SK-N-SH treated with all-trans-retinoic acid at 6 μM for 48 hours (cell line): ENCODE measurements around the gene OR1M1.

Experiments used
- ATAC-seq: fragments of 200-7000 bp; cut with Tn5 transposase; 3 replicates; pipeline ENCODE4 v1.9.1; 2020; ENCODE audit warnings: mild to moderate bottlenecking, moderate library complexity
- ARNTL ChIP-seq: fragments of 450-650 bp; formaldehyde crosslinking; IDR thresholded peaks from 2 replicates; pipeline ENCODE4 v1.5.0; 2020; ENCODE audit warnings: low read depth, mild to moderate bottlenecking, moderate library complexity, borderline replicate concordance
- BACH2 ChIP-seq: fragments of 250-450 bp; sonication (Bioruptor Pico); IDR thresholded peaks from 2 replicates; pipeline ENCODE4 v1.9.0; 2021; ENCODE audit warnings: mild to moderate bottlenecking, borderline replicate concordance
- CSDC2 ChIP-seq: fragments of 250-450 bp; sonication (Bioruptor Pico); IDR thresholded peaks from 2 replicates; pipeline ENCODE4 v1.5.0; 2020; ENCODE audit warnings: mild to moderate bottlenecking, moderate library complexity
- ESRRG ChIP-seq: fragments of 250-450 bp; sonication (Bioruptor Pico); IDR thresholded peaks from 2 replicates; pipeline ENCODE4 v1.6.1; 2021; ENCODE audit warnings: mild to moderate bottlenecking
- GLIS3 ChIP-seq: fragments of 250-450 bp; sonication (Bioruptor Pico); IDR thresholded peaks from 2 replicates; pipeline ENCODE4 v1.5.0; 2020; ENCODE audit warnings: mild to moderate bottlenecking, moderate library complexity
- ISL1 ChIP-seq: fragments of 250-450 bp; sonication (Bioruptor Pico); IDR thresholded peaks from 2 replicates; pipeline ENCODE4 v2.1.2; 2022; ENCODE audit warnings: mild to moderate bottlenecking, moderate library complexity
- OSR1 ChIP-seq: fragments of 250-450 bp; sonication (Bioruptor Pico); IDR thresholded peaks from 2 replicates; pipeline ENCODE4 v1.8.0; 2022; ENCODE audit warnings: moderate library complexity, mild to moderate bottlenecking, inconsistent platforms
- PATZ1 ChIP-seq: fragments of 250-450 bp; sonication (Bioruptor Pico); IDR thresholded peaks from 2 replicates; pipeline ENCODE4 v1.8.0; 2020; ENCODE audit warnings: mild to moderate bottlenecking, moderate library complexity, borderline replicate concordance
- POU6F1 ChIP-seq: fragments of 250-450 bp; sonication (Bioruptor Pico); IDR thresholded peaks from 2 replicates; pipeline ENCODE4 v1.8.0; 2021; ENCODE audit warnings: low read depth, mild to moderate bottlenecking, moderate library complexity, borderline replicate concordance
- PPARA ChIP-seq: fragments of 250-450 bp; sonication (Bioruptor Pico); IDR thresholded peaks from 2 replicates; pipeline ENCODE4 v1.5.0; 2020; ENCODE audit warnings: mild to moderate bottlenecking, borderline replicate concordance
- RARB ChIP-seq: fragments of 250-450 bp; sonication (Bioruptor Pico); IDR thresholded peaks from 2 replicates; pipeline ENCODE4 v1.8.0; 2021; ENCODE audit warnings: mild to moderate bottlenecking, moderate library complexity
- TCF4 ChIP-seq: fragments of 250-450 bp; sonication (Bioruptor Pico); IDR thresholded peaks from 2 replicates; pipeline ENCODE4 v1.8.0; 2021; ENCODE audit warnings: mild to moderate bottlenecking, moderate library complexity, borderline replicate concordance
- TSHZ2 ChIP-seq: fragments of 250-450 bp; sonication (Bioruptor Pico); IDR thresholded peaks from 2 replicates; pipeline ENCODE4 v1.5.0; 2020; ENCODE audit warnings: mild to moderate bottlenecking, moderate library complexity
- ZC3H10 ChIP-seq: fragments of 250-450 bp; sonication (Bioruptor Pico); IDR thresholded peaks from 2 replicates; pipeline ENCODE4 v1.5.1; 2021; ENCODE audit warnings: mild to moderate bottlenecking, moderate library complexity
- ZFP3 ChIP-seq: fragments of 250-450 bp; sonication (Bioruptor Pico); IDR thresholded peaks from 2 replicates; pipeline ENCODE4 v1.5.0; 2020; ENCODE audit warnings: mild to moderate bottlenecking, moderate library complexity
- ZFP30 ChIP-seq: fragments of 450-650 bp; formaldehyde crosslinking; IDR thresholded peaks from 2 replicates; pipeline ENCODE4 v1.5.0; 2022; ENCODE audit warnings: mild to moderate bottlenecking, moderate library complexity
- ZNF565 ChIP-seq: fragments of 450-650 bp; formaldehyde crosslinking; conservative IDR thresholded peaks from 2 replicates; pipeline ENCODE4 v1.5.0; 2020; ENCODE audit warnings: low read depth, mild to moderate bottlenecking, moderate library complexity
- ZNF70 ChIP-seq: fragments of 450-650 bp; formaldehyde crosslinking; IDR thresholded peaks from 2 replicates; pipeline ENCODE4 v1.5.0; 2020; ENCODE audit warnings: mild to moderate bottlenecking, moderate library complexity
- ZNF8 ChIP-seq: fragments of 450-650 bp; formaldehyde crosslinking; IDR thresholded peaks from 2 replicates; pipeline ENCODE4 v1.5.0; 2020; ENCODE audit warnings: mild to moderate bottlenecking, moderate library complexity

OR1M1 gene

GRCh38 chr19:9109959-9110358 is 23.1 kb downstream of the OR1M1 start:
- no peak for ATAC-seq
- no peak for TF ChIP-seq ZNF70
- TF ChIP-seq ISL1 (CRISPR knock-in tag): no peak
- TF ChIP-seq TSHZ2 (CRISPR knock-in tag): no peak
- no peak for TF ChIP-seq ZNF8
- TF ChIP-seq RARB (CRISPR knock-in tag): no peak
- no peak for TF ChIP-seq TCF4 (CRISPR knock-in tag)
- no peak for TF ChIP-seq CSDC2 (CRISPR knock-in tag)
- TF ChIP-seq GLIS3: no peak

- ATAC-seq: no peak
- TF ChIP-seq PATZ1 (no peak), ZFP3 (CRISPR knock-in tag) (no peak), ZNF8 (no peak), BACH2 (CRISPR knock-in tag) (no peak), ISL1 (CRISPR knock-in tag) (no peak), TSHZ2 (CRISPR knock-in tag) (no peak), CSDC2 (CRISPR knock-in tag) (no peak), ZFP30 (CRISPR knock-in tag) (no peak), ESRRG (CRISPR knock-in tag) (no peak), POU6F1 (CRISPR knock-in tag) (no peak)
Observed at GRCh38 chr19:9115307-9115813, 28.5 kb downstream of the OR1M1 start, which contains the start of gene OR7G1. TSS of gene OR7G1 (minus strand) at chr19:9115763. CDS start at chr19:9115763, 0 bp downstream.

GRCh38 chr19:9116547-9116946 is 29.7 kb downstream of the OR1M1 start:
- ATAC-seq: no peak
- no peak for TF ChIP-seq CSDC2 (CRISPR knock-in tag)
- TF ChIP-seq ZC3H10 (CRISPR knock-in tag): no peak
- TF ChIP-seq ZNF70: no peak
- no peak for TF ChIP-seq BACH2 (CRISPR knock-in tag)
- TF ChIP-seq, all 23 proteins: peak for 0

GRCh38 chr19:9126900-9127405 is 40.1 kb downstream of the OR1M1 start, which contains the start of gene OR7G3:
TSS of gene OR7G3 (minus strand) at chr19:9126950. CDS start at chr19:9126950, 0 bp downstream.
- ATAC-seq: no peak

GRCh38 chr19:9128171-9128570 is 41.3 kb downstream of the OR1M1 start:
- ATAC-seq: no peak; the same call in 2 of the 3 replicates
- TF ChIP-seq ZNF565 (no peak), TCF4 (CRISPR knock-in tag) (no peak), ZC3H10 (CRISPR knock-in tag) (no peak), CSDC2 (CRISPR knock-in tag) (no peak), GLIS3 (no peak), POU6F1 (CRISPR knock-in tag) (no peak), RARB (CRISPR knock-in tag) (no peak), ZFP3 (CRISPR knock-in tag) (no peak), TSHZ2 (CRISPR knock-in tag) (no peak), PPARA (CRISPR knock-in tag) (no peak), BACH2 (CRISPR knock-in tag) (no peak), ZNF70 (no peak), OSR1 (CRISPR knock-in tag) (no peak)

More at GRCh38 chr19:9126900-9127405, 40.1 kb downstream of the OR1M1 start, which contains the start of gene OR7G3:
- TF ChIP-seq ZFP30 (CRISPR knock-in tag): no peak
- no peak for TF ChIP-seq ARNTL (CRISPR knock-in tag)
- no peak for TF ChIP-seq ISL1 (CRISPR knock-in tag)
- no peak for TF ChIP-seq CSDC2 (CRISPR knock-in tag)
- TF ChIP-seq, all 23 proteins: peak for 0
